H1 (cell line): ENCODE measurements around the gene OGDH. TPM values are rescaled to one million over a fixed set of nuclear protein-coding genes. Genes with fewer than 3 reads are reported as not detected.

Experiments used
- CTCF ChIA-PET: fragments of 300-600 bp; sonication (Branson Sonifier 250); formaldehyde crosslinking; loops from one replicate; lab custom pipeline; 2021; ENCODE audit not compliant: partially characterized antibody; lab: Charles Lee
- POLR2A ChIA-PET: fragments of 300-600 bp; sonication (Branson Sonifier 250); formaldehyde crosslinking; loops from one replicate; lab custom pipeline; 2021; ENCODE audit warnings: inconsistent platforms; ENCODE audit not compliant: partially characterized antibody; lab: Charles Lee
- DNase-seq, 2 experiments: peaks; one replicate each; pipeline versions ENCODE4 v3.0.0 to v3.0.0-alpha.2; 2010 to 2022; ENCODE audit warnings: low spot score in 2 of 2, low read depth in 1 of 2, mixed read lengths in 1 of 2
- FAIRE-seq: peaks from 2 replicates; lab custom pipeline; 2011; peaks lifted over from hg19 to GRCh38; lab: Jason Lieb, UNC
- H2AFZ ChIP-seq: 2 replicates; pipeline ENCODE4 v1.8.1; 2012; ENCODE audit warnings: low read length, inconsistent platforms
- H2AK5ac ChIP-seq: 2 replicates; pipeline ENCODE4 v1.6.1; 2013; ENCODE audit warnings: low read depth, low read length
- H2BK120ac ChIP-seq: replicated peaks from 2 replicates; pipeline ENCODE3; 2013; ENCODE audit warnings: low read depth, low read length, inconsistent platforms
- H2BK12ac ChIP-seq: 2 replicates; pipeline ENCODE4 v1.6.1; 2013; ENCODE audit warnings: low read depth, low read length
- H2BK15ac ChIP-seq: 2 replicates; pipeline ENCODE4 v1.6.1; 2013; ENCODE audit warnings: low read length
- H2BK20ac ChIP-seq: 2 replicates; pipeline ENCODE4 v1.6.1; 2013; ENCODE audit warnings: low read length
- H2BK5ac ChIP-seq: 2 replicates; pipeline ENCODE4 v1.6.1; 2013; ENCODE audit warnings: low read depth, low read length
- H3K14ac ChIP-seq: 2 replicates; pipeline ENCODE4 v1.6.1; 2013; ENCODE audit warnings: inconsistent platforms; ENCODE audit not compliant: insufficient read length
- H3K18ac ChIP-seq: 2 replicates; pipeline ENCODE4 v1.6.1; 2013; ENCODE audit warnings: low read length; ENCODE audit errors: extremely low read depth
- H3K23ac ChIP-seq: 2 replicates; pipeline ENCODE4 v1.6.1; 2013; ENCODE audit warnings: inconsistent platforms; ENCODE audit not compliant: insufficient read length
- H3K23me2 ChIP-seq: 2 replicates; pipeline ENCODE4 v1.6.1; 2013; ENCODE audit warnings: low read depth, low read length
- H3K27ac ChIP-seq: 2 replicates; pipeline ENCODE4 v1.6.1; 2011; ENCODE audit warnings: low read depth, low read length, inconsistent platforms
- H3K27me3 ChIP-seq, 4 experiments: replicated peaks in 1 of 4; 1 replicate in 1 of 4; 2 replicates in 3 of 4; pipeline versions ENCODE4 v1.6.1 to v1.8.1; 2011 to 2013; ENCODE audit warnings: low read length in 3 of 4, mild to moderate bottlenecking in 3 of 4, inconsistent platforms in 2 of 4, mixed read lengths in 2 of 4, moderate library complexity in 1 of 4; ENCODE audit not compliant: control insufficient read depth in 3 of 4, insufficient read depth in 3 of 4; ENCODE audit errors: extremely low read depth in 1 of 4
- H3K36me3 ChIP-seq, 4 experiments: 2 replicates each; pipeline versions ENCODE4 v1.6.1 to v1.8.1; 2011 to 2013; ENCODE audit warnings: mild to moderate bottlenecking in 4 of 4, low read length in 3 of 4, moderate library complexity in 2 of 4, control low read depth in 1 of 4, inconsistent platforms in 1 of 4; ENCODE audit not compliant: insufficient read depth in 4 of 4, control insufficient read depth in 2 of 4
- H3K4ac ChIP-seq: replicated peaks from 2 replicates; pipeline ENCODE3; 2013; ENCODE audit warnings: low read length, low read depth, mixed read lengths, inconsistent platforms; ENCODE audit not compliant: insufficient read length
- H3K4me1 ChIP-seq, 4 experiments: replicated peaks in 1 of 4; 1 replicate in 1 of 4; 2 replicates in 3 of 4; pipeline versions ENCODE4 v1.6.1 to v1.8.1; 2011 to 2013; ENCODE audit warnings: low read length in 3 of 4, inconsistent platforms in 2 of 4, mixed read lengths in 1 of 4; ENCODE audit not compliant: insufficient read depth in 4 of 4, control insufficient read depth in 3 of 4
- H3K4me2 ChIP-seq, 2 experiments: 2 replicates each; pipeline versions ENCODE4 v1.6.1 to v1.8.1; 2011 to 2013; ENCODE audit warnings: low read depth in 2 of 2, low read length in 2 of 2, control low read depth in 1 of 2, inconsistent platforms in 1 of 2, mild to moderate bottlenecking in 1 of 2; ENCODE audit not compliant: insufficient read depth in 1 of 2
- H3K4me3 ChIP-seq, 4 experiments: fragments of 200-600, 300-600 bp in 1 of 4; sonication (generic), shearing (Covaris generic), sonication (Bioruptor Twin) in 1 of 4; 2 replicates each; pipeline versions ENCODE4 v1.5.1 to v1.8.1; 2011 to 2016; ENCODE audit warnings: low read length in 4 of 4, low read depth in 3 of 4, control low read depth in 2 of 4, inconsistent platforms in 2 of 4, mild to moderate bottlenecking in 2 of 4, mixed read lengths in 1 of 4, moderate library complexity in 1 of 4; ENCODE audit not compliant: insufficient read depth in 2 of 4; ENCODE audit errors: extremely low read depth in 1 of 4
- H3K56ac ChIP-seq: replicated peaks from 2 replicates; pipeline ENCODE3; 2013; ENCODE audit warnings: low read depth, mild to moderate bottlenecking, mixed read lengths, low read length, inconsistent platforms; ENCODE audit not compliant: insufficient read length
- H3K79me1 ChIP-seq: 2 replicates; pipeline ENCODE4 v1.6.1; 2013; ENCODE audit warnings: low read depth, low read length, control low read depth
- H3K79me2 ChIP-seq, 2 experiments: 2 replicates each; pipeline versions ENCODE4 v1.6.1 to v1.8.1; 2012 to 2013; ENCODE audit warnings: low read length in 2 of 2, mild to moderate bottlenecking in 2 of 2, inconsistent platforms in 1 of 2; ENCODE audit not compliant: insufficient read depth in 2 of 2, control insufficient read depth in 1 of 2
- H3K9ac ChIP-seq, 4 experiments: replicated peaks in 1 of 4; 1 replicate in 1 of 4; 2 replicates in 3 of 4; pipeline versions ENCODE4 v1.6.1 to v1.8.1; 2011 to 2013; ENCODE audit warnings: low read depth in 3 of 4, low read length in 3 of 4, control low read depth in 2 of 4, mild to moderate bottlenecking in 2 of 4, moderate library complexity in 2 of 4, inconsistent platforms in 1 of 4; ENCODE audit errors: extremely low read depth in 1 of 4
- H3K9me3 ChIP-seq, 2 experiments: 2 replicates each; pipeline versions ENCODE4 v1.6.1 to v1.8.1; 2012 to 2013; ENCODE audit warnings: mild to moderate bottlenecking in 2 of 2, moderate library complexity in 2 of 2, control low read depth in 1 of 2, inconsistent platforms in 1 of 2, low read depth in 1 of 2, low read length in 1 of 2, mixed read lengths in 1 of 2; ENCODE audit not compliant: insufficient read depth in 2 of 2
- H4K20me1 ChIP-seq, 2 experiments: replicated peaks in 1 of 2; 2 replicates each; pipeline versions ENCODE3 to v1.8.1; 2011 to 2013; ENCODE audit warnings: inconsistent platforms in 2 of 2, low read length in 2 of 2, mild to moderate bottlenecking in 1 of 2; ENCODE audit not compliant: insufficient read depth in 2 of 2, control insufficient read depth in 1 of 2
- H4K5ac ChIP-seq: 2 replicates; pipeline ENCODE4 v1.6.1; 2013; ENCODE audit warnings: low read length, low read depth, mixed read lengths, inconsistent platforms; ENCODE audit not compliant: insufficient read length
- H4K8ac ChIP-seq: 2 replicates; pipeline ENCODE4 v1.8.0; 2013; ENCODE audit warnings: mild to moderate bottlenecking, moderate library complexity, low read length, inconsistent platforms; ENCODE audit not compliant: insufficient read depth; ENCODE audit errors: extremely low read depth
- H4K91ac ChIP-seq: replicated peaks from 2 replicates; pipeline ENCODE3; 2013; ENCODE audit warnings: low read length, mixed read lengths, inconsistent platforms; ENCODE audit not compliant: insufficient read length
- BCL11A ChIP-seq, 2 experiments: IDR thresholded peaks; one replicate each; pipeline ENCODE4 v1.6.1; 2011; ENCODE audit warnings: low read depth in 2 of 2, low read length in 2 of 2, mild to moderate bottlenecking in 2 of 2
- KDM5A ChIP-seq: fragments of 200-600 bp; IDR thresholded peaks from 2 replicates; pipeline ENCODE4 v1.7.1; 2012; ENCODE audit warnings: mild to moderate bottlenecking, low read length, inconsistent platforms, mixed read lengths
- SP4 ChIP-seq: IDR thresholded peaks from 2 replicates; pipeline ENCODE4 v1.6.1; 2012; ENCODE audit warnings: low read length, inconsistent platforms
- TAF7 ChIP-seq: optimal IDR thresholded peaks from 2 replicates; pipeline ENCODE3; 2011; ENCODE audit warnings: low read depth, mild to moderate bottlenecking, inconsistent platforms, low read length, moderate library complexity, borderline replicate concordance
- WGBS, 2 experiments: shearing (Covaris generic) in 1 of 2; methylation state at CpG; one replicate each; pipeline versions ENCODE4 v1.1.6 to v1.1.7; 2013 to 2015; ENCODE audit warnings: low lambda C conversion rate in 2 of 2, mixed read lengths in 2 of 2, inconsistent platforms in 1 of 2, low coverage in 1 of 2, missing lambda C conversion rate in 1 of 2; ENCODE audit not compliant: insufficient replicate concordance in 2 of 2, insufficient coverage in 1 of 2, insufficient read length in 1 of 2; ENCODE audit errors: extremely low coverage in 1 of 2, missing lambda C conversion rate in 1 of 2; 5-methylcytosine and 5-hydroxymethylcytosine counted together
- polyA plus RNA-seq, 7 experiments: library from polyadenylated mRNA; depleted of rRNA in 3 of 7; stranded (reverse) in 5 of 7; unstranded in 2 of 7; fragments of >200 nt in 5 of 7; fragments of 200-250 nt in 2 of 7; gene quantifications; 1 replicate in 5 of 7; 2 replicates in 1 of 7; 4 replicates in 1 of 7; pipeline versions ENCODE4 v1.2.1 to v1.2.3, GENCODE V29; 2011 to 2013; ENCODE audit warnings: missing spikeins in 2 of 7, mixed read lengths in 2 of 7
- total RNA-seq: library from RNA; stranded (reverse); fragmentation: NEBNext Ultra II Directional; extraction: Animal tissue kit (Norgen Biotek cat#: 25700); gene quantifications from 2 replicates; pipeline ENCODE4 v1.2.1, GENCODE V29; 2021

OGDH gene
- total and polyA plus RNA-seq, 2 of the 8 experiments (the other 6 are each of a cell fraction or from before 2014, with no cell fraction given): 71.6 to 91.6 TPM

DNA sequence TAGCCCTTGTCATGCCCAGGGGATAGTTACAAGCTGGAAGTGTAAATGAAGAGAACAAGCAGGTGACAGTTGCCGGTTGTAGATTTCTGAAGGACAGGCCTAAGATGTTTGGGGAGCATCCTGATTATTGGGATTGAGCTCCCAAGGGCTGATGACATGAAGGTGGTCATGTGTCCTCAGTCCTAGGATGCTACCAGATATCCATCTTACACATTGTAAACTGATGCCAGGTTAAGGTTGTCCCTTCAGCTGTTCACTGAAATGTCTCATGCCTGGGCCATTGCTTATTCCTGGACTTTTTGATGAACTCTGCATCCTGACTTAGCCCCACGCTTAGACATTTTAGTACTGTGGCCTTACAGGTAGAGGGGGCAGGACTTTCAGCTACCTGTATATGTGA lies 143.6 kb downstream of the OGDH start:
- H3K27me3 ChIP-seq: no peaks in the 10 kb centered on the region; a peak in 1 of 7 replicates
- H2BK15ac ChIP-seq: no peak overlapping the region
- no peak overlapping the region for H2AFZ ChIP-seq
- no peak overlapping the region for H4K5ac ChIP-seq
- H2AK5ac ChIP-seq: no peak overlapping the region
- peak overlapping the region; percentile 98 to 99 for H3K4me2 ChIP-seq
- H3K4me3 ChIP-seq: peak overlapping the region; percentile 63 to 98 (median 91); a peak in 7 of 8 replicates
- H4K20me1 ChIP-seq: peaks cover 17 to 18% of the 10 kb centered on the region in 2 experiments
- no peak overlapping the region for H3K23ac ChIP-seq
- FAIRE-seq: no peak
- WGBS, 2 experiments: 87% methylated on average over 2 of the region's 2 CpGs; no CpG with 5 or more reads in 1 of the 2 experiments
- no peak overlapping the region for H3K56ac ChIP-seq
- H3K14ac ChIP-seq: no peak overlapping the region
- H3K9me3 ChIP-seq: no peaks in the 10 kb centered on the region
- DNase-seq: no peak
- peaks cover 7% of the 10 kb centered on the region for H3K23me2 ChIP-seq
- peak overlapping the region in 1 of 4 experiments; percentile 79; a peak in 1 of 7 replicates for H3K9ac ChIP-seq
- H2BK120ac ChIP-seq: no peak overlapping the region
- H4K91ac ChIP-seq: no peak overlapping the region
- H3K79me2 ChIP-seq: peaks cover 8 to 58% of the 10 kb centered on the region in 2 experiments
- no peak overlapping the region for H2BK20ac ChIP-seq
- ChIA-PET POLR2A (interaction anchor here (0.7 to 4.8 kb wide), 17 partner anchors 9 to 176 kb away, joined by 3 to 34 read pairs (median 4); partner anchors contain the start of genes DDX56, H2AZ2, OGDH and PPIA), CTCF (interaction anchor here (0.6 to 1.7 kb wide), 6 partner anchors 12 to 183 kb away, joined by 3 to 7 read pairs (median 3); no protein-coding TSS in a partner anchor)
- no peak overlapping the region for H4K8ac ChIP-seq
- H3K4me1 ChIP-seq: peaks cover 0 to 26% (median 11%) of the 10 kb centered on the region in 4 experiments; a peak in 6 of 7 replicates
- no peak overlapping the region for H3K4ac ChIP-seq
- no peak overlapping the region for H2BK5ac ChIP-seq
- H3K18ac ChIP-seq: no peak overlapping the region
- H2BK12ac ChIP-seq: no peak overlapping the region
- H3K27ac ChIP-seq: no peak overlapping the region
- H3K79me1 ChIP-seq: peaks cover 12% of the 10 kb centered on the region
- 0 out of 8 replicates have a peak, but pooled peaks cover 0 to 5% (median 0%) of the 10 kb centered on the region in 4 experiments for H3K36me3 ChIP-seq
- TF ChIP-seq KDM5A: no peak
- TF ChIP-seq SP4: no peak
- no peak for TF ChIP-seq TAF7
- no peak for TF ChIP-seq BCL11A (IDR thresholded peaks at IDR 0.05; ENCODE audit: low read depth in 2 of 2, low read length in 2 of 2)
